BE2C (cell line): ENCODE results near the gene NFASC.

Source experiments
- DNase-seq: peaks from one replicate; pipeline ENCODE4 v3.0.0-alpha.2; 2020
- H3K27me3 ChIP-seq: fragments of 250-450 bp; sonication (Bioruptor Pico); 2 replicates; pipeline ENCODE4 v1.5.1; 2020; ENCODE audit warnings: mild to moderate bottlenecking
- H3K36me3 ChIP-seq: fragments of 250-450 bp; sonication (Bioruptor Pico); 2 replicates; pipeline ENCODE4 v1.5.1; 2020; ENCODE audit warnings: mild to moderate bottlenecking
- H3K4me1 ChIP-seq: fragments of 250-450 bp; sonication (Bioruptor Pico); 2 replicates; pipeline ENCODE4 v1.5.1; 2020
- H3K4me3 ChIP-seq: 2 replicates; pipeline ENCODE4 v1.5.1; 2011; ENCODE audit warnings: low read depth, low read length
- H3K9me3 ChIP-seq: fragments of 250-450 bp; sonication (Bioruptor Pico); 2 replicates; pipeline ENCODE4 v1.5.1; 2020
- CTCF ChIP-seq: IDR thresholded peaks from 2 replicates; pipeline ENCODE4 v1.5.1; 2012; ENCODE audit warnings: mild to moderate bottlenecking, low read depth, low read length

Gene NFASC

DNA sequence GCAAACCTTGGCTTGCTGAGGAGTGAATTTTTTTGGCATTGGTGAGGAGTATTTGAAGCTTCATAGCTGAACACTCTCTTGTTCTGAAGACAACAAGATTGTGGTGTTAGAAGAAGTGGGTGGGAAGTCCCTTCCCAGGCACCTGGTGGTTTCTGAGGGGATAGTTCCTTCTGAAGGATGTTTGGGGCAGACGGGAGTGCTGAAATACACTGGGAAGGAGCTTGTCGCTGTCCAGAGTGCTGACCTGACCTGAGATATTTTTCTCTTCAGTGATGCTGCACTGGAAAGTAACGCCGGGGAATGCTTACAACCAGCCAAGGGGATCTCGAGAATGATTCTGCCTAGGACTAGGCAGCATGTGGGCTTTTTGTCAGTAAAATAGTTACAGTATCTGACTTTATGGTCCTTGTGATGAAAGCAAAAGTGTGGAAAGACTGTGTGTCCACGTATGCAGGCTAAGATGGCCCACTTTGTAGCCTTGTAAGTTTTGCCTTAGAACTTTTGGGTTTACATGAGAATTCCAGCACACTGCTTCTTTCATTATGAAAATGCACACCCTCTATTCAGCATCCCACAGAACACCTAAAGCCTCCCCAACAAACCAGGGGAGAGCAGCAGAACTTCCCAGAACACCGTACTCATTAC is 33.1 kb upstream of the NFASC start:
- H3K9me3 ChIP-seq: no peaks in the 10 kb centered on the region
- no peak for DNase-seq
- H3K4me1 ChIP-seq: peaks cover 26% of the 10 kb centered on the region
- H3K4me3 ChIP-seq: no peak overlapping the region
- peaks cover 3% of the 10 kb centered on the region; the same call in 1 of the 2 replicates for H3K36me3 ChIP-seq
- H3K27me3 ChIP-seq: no peaks in the 10 kb centered on the region
- TF ChIP-seq CTCF: no peak

GRCh38 chr1:204841316-204841715 is 29.3 kb upstream of the NFASC start:
- Histone ChIP-seq H3K4me3 (no peak overlapping the region), H3K4me1 (peaks cover 18% of the 10 kb centered on the region), H3K27me3 (no peaks in the 10 kb centered on the region), H3K36me3 (peaks cover 2% of the 10 kb centered on the region; the same call in 1 of the 2 replicates), H3K9me3 (no peaks in the 10 kb centered on the region)
- no peak for TF ChIP-seq CTCF
- no peak for DNase-seq

DNA sequence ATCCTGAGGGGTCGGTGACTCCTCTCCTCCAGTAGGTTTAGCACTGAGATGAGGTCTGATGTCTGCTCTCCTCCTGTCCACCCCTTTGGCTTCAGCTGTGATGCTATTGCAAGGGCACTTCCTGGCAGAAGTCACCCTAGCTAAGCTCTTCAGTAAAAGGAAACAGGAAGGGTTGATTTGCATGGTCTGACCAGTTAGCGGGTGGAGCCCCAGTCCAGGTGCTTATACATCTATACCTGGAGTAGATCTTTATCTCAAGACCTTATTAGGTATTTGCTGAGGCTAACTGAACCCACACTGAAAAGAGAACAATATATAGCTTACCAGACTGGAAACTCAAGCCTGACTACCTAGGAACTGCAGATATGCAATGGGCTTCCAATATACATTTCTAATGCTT is 28.9 kb upstream of the NFASC start:
- H3K4me3 ChIP-seq: no peak overlapping the region
- H3K27me3 ChIP-seq: no peaks in the 10 kb centered on the region
- no peak for TF ChIP-seq CTCF
- H3K4me1 ChIP-seq: peaks cover 16% of the 10 kb centered on the region
- no peaks in the 10 kb centered on the region for H3K36me3 ChIP-seq
- no peaks in the 10 kb centered on the region for H3K9me3 ChIP-seq
- no peak for DNase-seq

- Histone ChIP-seq H3K4me1 (peaks cover 18% of the 10 kb centered on the region), H3K9me3 (no peaks in the 10 kb centered on the region), H3K4me3 (no peak overlapping the region), H3K27me3 (no peaks in the 10 kb centered on the region), H3K36me3 (no peaks in the 10 kb centered on the region)
- no peak for DNase-seq
- TF ChIP-seq CTCF: no peak
Measured at GRCh38 chr1:204842369-204842768, 28.3 kb upstream of the NFASC start.

- Histone ChIP-seq H3K4me3 (no peak overlapping the region), H3K36me3 (no peaks in the 10 kb centered on the region), H3K4me1 (peaks cover 14% of the 10 kb centered on the region), H3K9me3 (no peaks in the 10 kb centered on the region), H3K27me3 (no peaks in the 10 kb centered on the region)
- TF ChIP-seq CTCF: no peak
- no peak for DNase-seq
Measured at GRCh38 chr1:204842892-204843291, 27.8 kb upstream of the NFASC start.

DNA sequence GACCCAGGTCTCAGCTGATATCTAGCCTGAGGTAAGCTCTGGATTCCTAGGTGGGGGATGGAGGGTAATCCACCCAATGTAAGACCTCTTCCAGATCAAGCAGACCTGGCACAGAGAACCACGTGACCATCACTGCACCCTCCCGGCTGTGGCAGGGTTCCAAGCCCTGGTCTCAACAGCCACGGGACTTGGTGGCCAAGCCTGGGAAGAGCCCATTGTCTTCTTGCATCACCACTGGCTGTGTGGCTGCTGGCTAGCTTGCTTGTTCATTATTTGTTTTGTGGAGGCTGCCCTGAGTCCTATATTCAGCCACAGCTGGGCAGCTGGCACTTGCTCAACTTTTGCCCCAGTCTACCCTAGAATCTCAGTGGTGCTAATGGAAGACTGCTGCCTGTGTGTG is 24.1 kb upstream of the NFASC start:
- Histone ChIP-seq H3K36me3 (no peaks in the 10 kb centered on the region), H3K27me3 (no peaks in the 10 kb centered on the region), H3K4me1 (peaks cover 14% of the 10 kb centered on the region), H3K4me3 (no peak overlapping the region), H3K9me3 (no peaks in the 10 kb centered on the region)
- no peak for TF ChIP-seq CTCF
- peak; percentile 53 for DNase-seq
